H9 (cell line): ENCODE measurements around the gene LIPA. TPM values are rescaled to one million over a fixed set of nuclear protein-coding genes. Genes with fewer than 3 reads are reported as not detected.

ENCODE experiments used
- DNase-seq: peaks from one replicate; pipeline ENCODE4 v3.0.0-alpha.2; 2017
- H2AFZ ChIP-seq: one replicate; pipeline ENCODE4 v1.6.1; 2013; ENCODE audit warnings: mild to moderate bottlenecking, low read length, control low read depth, moderate library complexity
- H2AK5ac ChIP-seq: 2 replicates; pipeline ENCODE4 v1.6.1; 2013; ENCODE audit warnings: low read length, control low read depth, mixed read lengths; ENCODE audit not compliant: insufficient read length
- H2BK120ac ChIP-seq: one replicate; pipeline ENCODE4 v1.6.1; 2013; ENCODE audit warnings: low read depth, mild to moderate bottlenecking, low read length, control low read depth, inconsistent platforms; ENCODE audit not compliant: poor library complexity, severe bottlenecking
- H2BK12ac ChIP-seq: 2 replicates; pipeline ENCODE4 v1.6.1; 2013; ENCODE audit warnings: low read length, control low read depth, mixed read lengths, low read depth; ENCODE audit not compliant: insufficient read length
- H2BK15ac ChIP-seq: 2 replicates; pipeline ENCODE4 v1.6.1; 2013; ENCODE audit warnings: low read depth, low read length, control low read depth
- H2BK20ac ChIP-seq: one replicate; pipeline ENCODE4 v1.6.1; 2013; ENCODE audit warnings: low read depth, mild to moderate bottlenecking, low read length, control low read depth, inconsistent platforms; ENCODE audit not compliant: poor library complexity, severe bottlenecking
- H2BK5ac ChIP-seq: 2 replicates; pipeline ENCODE4 v1.6.1; 2013; ENCODE audit warnings: low read length, control low read depth, mixed read lengths; ENCODE audit not compliant: insufficient read length
- H3K14ac ChIP-seq: 2 replicates; pipeline ENCODE4 v1.6.1; 2013; ENCODE audit warnings: low read length, control low read depth; ENCODE audit not compliant: insufficient read depth
- H3K18ac ChIP-seq: 2 replicates; pipeline ENCODE4 v1.6.1; 2013; ENCODE audit warnings: low read depth, mild to moderate bottlenecking, mixed read lengths, low read length, control low read depth; ENCODE audit not compliant: insufficient read length
- H3K23ac ChIP-seq: 2 replicates; pipeline ENCODE4 v1.6.1; 2013; ENCODE audit warnings: low read length, control low read depth, mixed read lengths, low read depth; ENCODE audit not compliant: insufficient read length
- H3K23me2 ChIP-seq: 2 replicates; pipeline ENCODE4 v1.6.1; 2013; ENCODE audit warnings: low read depth, mild to moderate bottlenecking, mixed read lengths, low read length, control low read depth; ENCODE audit not compliant: insufficient read length, poor library complexity, severe bottlenecking
- H3K27ac ChIP-seq: 2 replicates; pipeline ENCODE4 v1.5.1; 2013; ENCODE audit warnings: low read length, control low read depth, mixed read lengths, low read depth; ENCODE audit not compliant: insufficient read length
- H3K27me3 ChIP-seq: 2 replicates; pipeline ENCODE4 v1.6.1; 2013; ENCODE audit warnings: low read length, control low read depth, inconsistent platforms; ENCODE audit not compliant: insufficient read depth
- H3K4ac ChIP-seq: 2 replicates; pipeline ENCODE4 v1.6.1; 2013; ENCODE audit warnings: low read depth, mild to moderate bottlenecking, control low read depth, inconsistent platforms, low read length, moderate library complexity
- H3K4me1 ChIP-seq: 2 replicates; pipeline ENCODE4 v1.6.1; 2013; ENCODE audit warnings: low read length, control low read depth, inconsistent platforms; ENCODE audit not compliant: insufficient read depth
- H3K4me2 ChIP-seq: 2 replicates; pipeline ENCODE4 v1.6.1; 2013; ENCODE audit warnings: low read length, control low read depth, mixed read lengths; ENCODE audit not compliant: insufficient read length, insufficient read depth
- H3K56ac ChIP-seq: 2 replicates; pipeline ENCODE4 v1.6.1; 2013; ENCODE audit warnings: low read depth, mild to moderate bottlenecking, mixed read lengths, low read length, control low read depth; ENCODE audit not compliant: insufficient read length
- H3K79me1 ChIP-seq: 2 replicates; pipeline ENCODE4 v1.6.1; 2013; ENCODE audit warnings: low read depth, mild to moderate bottlenecking, moderate library complexity, low read length, control low read depth, inconsistent platforms; ENCODE audit not compliant: insufficient read depth, poor library complexity, severe bottlenecking
- H3K79me2 ChIP-seq: 2 replicates; pipeline ENCODE4 v1.6.1; 2013; ENCODE audit warnings: low read length, control low read depth, inconsistent platforms; ENCODE audit not compliant: insufficient read depth
- H3K9ac ChIP-seq: 2 replicates; pipeline ENCODE4 v1.6.1; 2013; ENCODE audit warnings: low read length, control low read depth, mixed read lengths; ENCODE audit not compliant: insufficient read length; ENCODE audit errors: extremely low read depth
- H3K9me3 ChIP-seq: one replicate; pipeline ENCODE4 v1.6.1; 2013; ENCODE audit warnings: low read depth, low read length, inconsistent platforms; ENCODE audit not compliant: control insufficient read depth
- H3T11ph ChIP-seq: one replicate; pipeline ENCODE4 v1.6.1; 2013; ENCODE audit warnings: mild to moderate bottlenecking, low read length, control low read depth, inconsistent platforms
- H4K20me1 ChIP-seq: one replicate; pipeline ENCODE4 v1.6.1; 2013; ENCODE audit not compliant: control insufficient read depth, insufficient read length, insufficient read depth
- H4K5ac ChIP-seq: 2 replicates; pipeline ENCODE4 v1.6.1; 2013; ENCODE audit warnings: low read depth, mild to moderate bottlenecking, mixed read lengths, low read length, control low read depth; ENCODE audit not compliant: insufficient read length
- H4K8ac ChIP-seq: replicated peaks from 2 replicates; pipeline ENCODE4 v1.6.1; 2013; ENCODE audit warnings: low read length, control low read depth, mixed read lengths, low read depth; ENCODE audit not compliant: insufficient read length
- H4K91ac ChIP-seq: 2 replicates; pipeline ENCODE4 v1.6.1; 2013; ENCODE audit warnings: low read depth, mild to moderate bottlenecking, moderate library complexity, mixed read lengths, low read length, control low read depth; ENCODE audit not compliant: insufficient read length
- H3K27ac Mint-ChIP-seq, 3 experiments: 2 replicates in 2 of 3; 3 replicates in 1 of 3; pipeline ENCODE4 v1.8.0; 2020 to 2021; ENCODE audit warnings: mixed read lengths in 3 of 3, mild to moderate bottlenecking in 1 of 3, moderate library complexity in 1 of 3
- H3K27me3 Mint-ChIP-seq: 2 replicates; pipeline ENCODE4 v1.8.0; 2021; ENCODE audit warnings: low read depth, mild to moderate bottlenecking, moderate library complexity, mixed read lengths
- H3K36me3 Mint-ChIP-seq, 3 experiments: 2 replicates in 2 of 3; 3 replicates in 1 of 3; pipeline ENCODE4 v1.8.0; 2020 to 2021; ENCODE audit warnings: low read depth in 3 of 3, mixed read lengths in 3 of 3; ENCODE audit not compliant: insufficient read depth in 1 of 3
- H3K4me1 Mint-ChIP-seq, 2 experiments: 2 replicates each; pipeline ENCODE4 v1.8.0; 2020; ENCODE audit warnings: mixed read lengths in 2 of 2
- H3K4me3 Mint-ChIP-seq, 2 experiments: 2 replicates in 1 of 2; 3 replicates in 1 of 2; pipeline ENCODE4 v1.8.0; 2020 to 2021; ENCODE audit warnings: mild to moderate bottlenecking in 2 of 2, mixed read lengths in 2 of 2, moderate library complexity in 1 of 2
- H3K9me3 Mint-ChIP-seq, 2 experiments: 2 replicates in 1 of 2; 3 replicates in 1 of 2; pipeline ENCODE4 v1.8.0; 2020; ENCODE audit warnings: mild to moderate bottlenecking in 2 of 2, mixed read lengths in 2 of 2, moderate library complexity in 1 of 2
- CTCF ChIP-seq: fragments of 200-600 bp; sonication (generic); conservative IDR thresholded peaks from 3 replicates; pipeline ENCODE4 v1.8.0; 2021; ENCODE audit warnings: antibody characterized with exemption, mild to moderate bottlenecking
- WGBS: extraction: QIAGEN DNeasy Blood & Tissue Kit; methylation state at CpG from one replicate; pipeline ENCODE4 v1.1.7; 2013; ENCODE audit warnings: missing lambda C conversion rate, low lambda C conversion rate, mixed read lengths; ENCODE audit not compliant: insufficient read length; ENCODE audit errors: extremely low coverage; 5-methylcytosine and 5-hydroxymethylcytosine counted together
- total RNA-seq: library from RNA; stranded (reverse); gene quantifications from 2 replicates; pipeline ENCODE4 v1.2.1, GENCODE V29; 2021

Gene LIPA
- total RNA-seq, 1 experiment from 2014 or later, result 20.9 TPM

GRCh38 chr10:89164080-89164479 lies 87.5 kb downstream of the LIPA start:
- H3K18ac ChIP-seq, result no peak overlapping the region
- TF ChIP-seq CTCF, result no peak
- Mint-ChIP-seq H3K9me3 (no peaks in the 10 kb centered on the region), H3K27me3 (no peaks in the 10 kb centered on the region; the same call in 1 of the 2 replicates), H3K27ac (no peak overlapping the region), H3K4me3 (no peak overlapping the region), H3K36me3 (no peaks in the 10 kb centered on the region), H3K4me1 (no peaks in the 10 kb centered on the region)
- H4K8ac ChIP-seq, result no peak overlapping the region
- H4K91ac ChIP-seq, result no peak overlapping the region
- H2AK5ac ChIP-seq, result no peak overlapping the region
- H3K14ac ChIP-seq, result no peak overlapping the region
- H3K27me3 ChIP-seq, result no peaks in the 10 kb centered on the region
- no peak overlapping the region for H3K27ac ChIP-seq
- no peaks in the 10 kb centered on the region for H3K79me1 ChIP-seq
- no peak overlapping the region for H3K4me2 ChIP-seq
- H4K20me1 ChIP-seq, result no peaks in the 10 kb centered on the region
- H3K9ac ChIP-seq, result no peak overlapping the region
- H3T11ph ChIP-seq, result no peak overlapping the region
- no peak overlapping the region for H3K56ac ChIP-seq
- H3K4me1 ChIP-seq, result no peaks in the 10 kb centered on the region
- no peaks in the 10 kb centered on the region for H3K9me3 ChIP-seq
- H4K5ac ChIP-seq, result no peak overlapping the region
- no peaks in the 10 kb centered on the region for H3K79me2 ChIP-seq
- no peak overlapping the region for H2BK5ac ChIP-seq
- DNase-seq, result no peak
- no peak overlapping the region for H2BK120ac ChIP-seq
- H2BK12ac ChIP-seq, result no peak overlapping the region
- H2BK20ac ChIP-seq, result no peak overlapping the region
- no peak overlapping the region for H3K4ac ChIP-seq
- H2AFZ ChIP-seq, result no peak overlapping the region
- H3K23me2 ChIP-seq, result no peaks in the 10 kb centered on the region
- no peak overlapping the region for H2BK15ac ChIP-seq
- no peak overlapping the region for H3K23ac ChIP-seq
- no CpG with 5 or more reads among the region's 3 CpGs for WGBS

Other genes starting within 250 kb of the LIPA start
- 0.88 and 1.0 TPM in 2 replicates for gene CH25H, start 44.5 kb downstream of the LIPA start, total RNA-seq
- gene IFIT2, start 50.3 kb upstream of the LIPA start, total RNA-seq, result 0.09 TPM in 1 of 2 replicates, not detected in the other
- gene IFIT3, start 76.2 kb upstream of the LIPA start, total RNA-seq, result 0.55 and 0.64 TPM in 2 replicates
- not detected in 2 replicates for gene IFIT1B, start 126.3 kb upstream of the LIPA start, total RNA-seq
- gene IFIT1, start 140.8 kb upstream of the LIPA start, total RNA-seq, result 1.2 and 1.9 TPM in 2 replicates
- 2.1 and 2.3 TPM in 2 replicates for gene IFIT5, start 162.8 kb upstream of the LIPA start, total RNA-seq